WI38 (cell line): ENCODE data around the gene SMIM31.

Experiments used
- H3K4me3 ChIP-seq: 2 replicates; pipeline ENCODE4 v1.5.1; 2011; ENCODE audit warnings: low read depth, mild to moderate bottlenecking, control low read depth, low read length
- TF ChIP-seq, protein P1 (sequence below): IDR thresholded peaks from 2 replicates; pipeline ENCODE4 v1.5.1; 2012; ENCODE audit warnings: low read depth, mild to moderate bottlenecking, control low read depth, low read length

SMIM31 gene

DNA sequence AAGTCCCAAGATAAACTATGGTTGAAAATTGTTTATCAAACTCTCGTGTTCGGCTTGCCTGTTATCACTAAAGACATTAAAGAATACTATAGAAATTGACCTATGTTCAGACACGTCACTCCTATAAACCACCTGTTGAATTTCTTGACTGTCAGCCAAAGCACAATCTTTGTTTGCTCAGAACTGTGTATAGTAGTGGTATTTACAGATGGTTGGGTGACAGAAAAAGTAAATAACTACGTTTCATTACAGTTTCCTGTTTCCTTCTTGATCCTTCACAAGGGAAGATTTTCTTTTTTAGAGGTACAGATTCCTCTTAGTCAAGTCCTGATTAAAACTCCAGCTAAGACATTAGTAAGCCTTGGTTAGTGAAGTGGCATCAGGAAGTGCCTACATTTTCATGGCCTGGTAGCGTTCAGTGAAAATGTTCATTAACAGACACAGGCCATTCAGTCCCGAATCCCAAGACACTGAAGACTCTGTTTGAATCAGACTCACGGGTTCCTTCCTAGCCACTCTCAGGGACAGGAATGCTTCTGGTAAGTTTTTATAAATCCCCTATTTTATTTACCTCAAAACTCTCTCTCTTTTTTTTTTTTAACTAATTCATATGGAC lies at the start of gene SMIM31:
TSS of gene SMIM31 (plus strand) at position 259 of the 616 bp plus-strand sequence. CDS start 16,313 bp downstream, outside the sequence.
- H3K4me3 ChIP-seq: no peak within 1 kb of the TSS
- TF ChIP-seq, protein P1, sequence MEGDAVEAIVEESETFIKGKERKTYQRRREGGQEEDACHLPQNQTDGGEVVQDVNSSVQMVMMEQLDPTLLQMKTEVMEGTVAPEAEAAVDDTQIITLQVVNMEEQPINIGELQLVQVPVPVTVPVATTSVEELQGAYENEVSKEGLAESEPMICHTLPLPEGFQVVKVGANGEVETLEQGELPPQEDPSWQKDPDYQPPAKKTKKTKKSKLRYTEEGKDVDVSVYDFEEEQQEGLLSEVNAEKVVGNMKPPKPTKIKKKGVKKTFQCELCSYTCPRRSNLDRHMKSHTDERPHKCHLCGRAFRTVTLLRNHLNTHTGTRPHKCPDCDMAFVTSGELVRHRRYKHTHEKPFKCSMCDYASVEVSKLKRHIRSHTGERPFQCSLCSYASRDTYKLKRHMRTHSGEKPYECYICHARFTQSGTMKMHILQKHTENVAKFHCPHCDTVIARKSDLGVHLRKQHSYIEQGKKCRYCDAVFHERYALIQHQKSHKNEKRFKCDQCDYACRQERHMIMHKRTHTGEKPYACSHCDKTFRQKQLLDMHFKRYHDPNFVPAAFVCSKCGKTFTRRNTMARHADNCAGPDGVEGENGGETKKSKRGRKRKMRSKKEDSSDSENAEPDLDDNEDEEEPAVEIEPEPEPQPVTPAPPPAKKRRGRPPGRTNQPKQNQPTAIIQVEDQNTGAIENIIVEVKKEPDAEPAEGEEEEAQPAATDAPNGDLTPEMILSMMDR: no peak

DNA sequence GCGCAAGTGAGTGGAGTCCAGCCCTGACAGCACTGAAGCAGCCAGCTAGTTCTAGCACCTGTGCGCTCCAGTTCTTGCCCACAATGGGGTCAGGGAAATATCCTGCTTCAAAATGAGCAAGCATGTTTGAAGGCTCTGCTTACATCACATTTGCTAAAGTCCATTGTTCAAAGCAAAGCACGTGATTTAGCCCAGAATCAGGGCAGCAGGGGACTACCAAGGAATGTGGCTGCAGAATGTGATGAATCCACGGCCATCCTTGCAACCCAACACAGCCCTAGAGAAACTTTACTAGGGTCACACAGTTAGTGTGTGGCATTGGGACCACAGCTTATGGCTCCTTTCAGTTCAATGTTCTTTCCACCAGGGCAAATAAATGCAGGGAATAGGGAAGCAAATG lies 47.3 kb upstream of the SMIM31 start:
- TF ChIP-seq, protein P1: no peak
- H3K4me3 ChIP-seq: no peak overlapping the region

DNA sequence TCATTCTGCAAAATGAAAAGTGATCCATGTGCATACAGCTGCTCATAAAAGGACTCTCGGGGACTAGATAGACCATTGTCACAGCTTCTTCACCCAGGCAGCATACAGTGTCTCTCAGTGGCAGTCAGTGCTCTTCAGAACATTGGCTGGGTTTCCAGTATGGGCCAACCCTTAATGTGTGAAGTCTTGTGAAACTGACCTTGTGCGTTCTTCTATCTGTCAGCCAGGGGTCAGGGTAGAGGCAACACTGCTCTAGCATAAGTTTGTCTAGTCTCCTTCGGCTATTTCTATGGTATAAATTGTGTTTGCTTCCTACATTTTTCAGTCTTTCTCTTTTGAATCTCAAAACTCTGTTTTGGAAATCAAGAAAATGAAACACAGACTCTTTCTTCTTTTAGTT lies 37.0 kb upstream of the SMIM31 start:
- H3K4me3 ChIP-seq: no peak overlapping the region
- TF ChIP-seq, protein P1: no peak

DNA sequence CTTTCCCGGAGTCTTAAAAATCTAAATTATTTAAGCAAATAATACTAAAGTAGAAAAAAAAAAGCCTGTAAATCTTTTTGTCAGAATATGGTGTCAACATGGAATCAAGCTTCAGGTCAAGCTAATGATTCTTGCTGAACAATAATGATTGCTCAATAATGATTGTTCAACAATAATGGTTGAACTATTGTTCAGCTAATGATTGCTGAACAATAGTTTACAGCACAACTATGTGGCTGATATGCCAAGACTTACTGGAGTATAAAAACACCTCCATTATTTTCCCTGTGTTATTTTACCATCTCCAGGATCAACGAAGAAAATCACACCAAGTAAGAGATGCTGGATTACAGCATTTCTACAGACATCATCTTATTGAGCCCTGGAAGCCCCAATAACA lies 35.1 kb upstream of the SMIM31 start:
- no peak overlapping the region for H3K4me3 ChIP-seq
- TF ChIP-seq, protein P1: no peak

DNA sequence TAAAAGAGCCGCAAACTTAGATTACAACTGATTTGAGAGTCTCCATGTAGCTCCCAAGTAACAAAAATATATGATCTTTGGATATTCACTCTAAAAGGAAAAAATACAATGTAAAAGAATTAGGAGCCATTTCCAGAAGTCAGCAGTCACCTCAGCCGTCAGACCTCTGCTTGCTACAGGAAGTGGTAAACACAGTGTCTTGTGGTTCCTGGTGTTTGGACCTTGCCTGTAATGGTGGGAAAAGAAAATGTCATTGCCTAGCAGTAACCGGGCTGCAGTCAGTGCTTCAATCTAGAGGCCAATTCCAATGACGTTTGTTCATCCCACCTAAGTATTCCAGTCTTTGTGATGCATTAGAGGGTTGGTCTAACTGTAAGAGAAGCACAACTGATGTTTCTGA lies 28.9 kb upstream of the SMIM31 start:
- TF ChIP-seq, protein P1: no peak
- no peak overlapping the region for H3K4me3 ChIP-seq

DNA sequence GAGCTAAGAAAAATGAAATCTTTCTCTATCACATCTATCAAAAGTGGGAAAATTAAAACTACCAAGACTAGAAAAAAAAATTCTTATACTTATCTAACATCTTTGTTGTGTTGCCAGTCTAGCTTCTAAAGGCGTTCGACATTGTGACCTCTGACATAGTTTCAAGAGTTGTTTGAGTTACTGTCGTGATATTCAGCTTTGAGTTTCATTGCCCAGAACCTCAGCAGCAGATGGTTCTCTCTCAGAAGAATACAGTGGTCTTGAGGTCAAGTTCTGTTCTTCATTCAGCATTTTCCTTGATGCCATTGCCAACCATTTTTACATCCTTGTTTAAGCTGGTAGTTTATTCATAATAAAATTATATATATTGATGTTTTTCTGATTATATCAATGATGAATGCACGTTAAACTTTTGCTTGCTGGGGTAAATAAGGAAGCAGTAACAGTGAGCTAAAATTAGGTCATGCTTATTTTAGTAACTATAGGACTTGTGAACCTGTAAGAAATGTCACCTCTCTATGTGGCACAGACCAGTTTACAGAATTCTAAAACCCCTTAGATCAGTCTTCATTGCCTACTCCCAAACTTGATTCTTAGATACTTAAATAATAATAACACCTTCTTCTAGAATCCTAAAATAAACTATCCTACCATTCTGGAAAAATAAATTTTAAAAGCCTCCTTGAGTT lies 23.1 kb upstream of the SMIM31 start:
- TF ChIP-seq, protein P1: no peak
- H3K4me3 ChIP-seq: no peak overlapping the region

DNA sequence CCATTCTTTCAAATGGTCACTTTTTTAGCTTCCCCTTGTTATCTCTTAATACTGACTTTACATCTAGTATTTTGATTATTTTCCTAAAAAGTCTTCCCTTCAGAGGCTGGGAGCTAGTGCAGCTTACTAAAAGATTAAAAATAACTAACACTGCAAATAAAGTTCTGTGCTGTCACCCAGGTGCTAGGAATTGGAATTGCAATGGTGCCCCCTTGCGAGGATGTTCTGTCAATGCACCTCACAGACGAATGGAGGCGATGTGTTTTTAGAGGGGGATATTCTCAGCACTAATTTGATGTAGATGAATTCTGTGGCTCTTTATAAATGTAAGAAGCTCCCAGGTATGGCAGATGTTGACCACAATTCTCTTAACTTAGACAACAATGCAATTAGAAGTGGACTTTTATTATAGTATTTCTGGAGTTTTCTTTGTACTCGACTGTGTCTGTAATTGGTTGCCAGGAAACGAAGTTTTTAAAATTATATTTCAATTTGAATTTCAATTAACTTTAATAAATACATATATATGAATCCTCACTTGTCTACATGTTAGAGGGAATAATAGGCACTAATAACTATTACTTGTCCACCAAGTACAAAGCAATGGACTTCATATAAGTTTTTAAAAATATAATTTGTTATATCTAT lies 22.0 kb upstream of the SMIM31 start:
- TF ChIP-seq, protein P1: peak; percentile 62
- H3K4me3 ChIP-seq: no peak overlapping the region
